Measurements from ENCODE around the gene PRUNE2. TPM values are rescaled to one million over a fixed set of nuclear protein-coding genes. Genes with fewer than 3 reads are reported as not detected.
"Not testable (repeated sequence)": the region's sequence is repeated elsewhere in the genome, so short reads cannot be mapped to it uniquely, and the experiment has no call there.

The PRUNE2 gene
- total RNA-seq, 1 experiment from 2014 or later = 3.5 TPM

DNA sequence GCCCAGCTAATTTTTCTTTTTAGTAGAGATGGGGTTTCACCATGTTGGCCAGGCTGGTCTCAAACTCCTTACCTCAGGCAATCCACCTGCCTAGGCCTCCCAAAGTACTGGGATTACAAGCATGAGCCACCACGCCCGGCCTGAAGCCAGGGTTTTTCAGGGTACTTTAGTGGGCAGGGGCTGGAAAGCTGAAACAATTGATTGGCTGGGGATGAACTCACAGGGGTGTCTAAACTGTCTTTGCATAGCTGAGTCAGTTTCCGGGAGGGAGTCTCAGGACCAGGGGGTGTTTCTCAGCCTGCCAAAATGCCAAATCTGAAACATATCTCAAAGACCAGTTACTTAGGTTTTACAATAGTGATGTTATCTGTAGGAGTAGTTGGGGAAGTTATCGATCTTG, 46.1 kb downstream of the PRUNE2 start:
- no peaks in the 10 kb centered on the region for H3K9me3 Mint-ChIP-seq (ENCODE audit: unreplicated experiment)
- intact Hi-C loops (cut with micrococcal nuclease; ENCODE audit: unreplicated experiment) = no loop called here
- H3K27me3 Mint-ChIP-seq (ENCODE audit: insufficient read depth, unreplicated experiment) = no peaks in the 10 kb centered on the region
- no peak for DNase-seq
- H3K9me3 ChIP-seq = no peaks in the 10 kb centered on the region
- H3K4me1 ChIP-seq = no peaks in the 10 kb centered on the region
- no peaks in the 10 kb centered on the region for H3K36me3 Mint-ChIP-seq (ENCODE audit: insufficient read depth, unreplicated experiment)
- no peak overlapping the region for H3K4me3 Mint-ChIP-seq (ENCODE audit: unreplicated experiment)
- H3K27ac Mint-ChIP-seq (ENCODE audit: unreplicated experiment) = no peak overlapping the region
- no peaks in the 10 kb centered on the region for H3K4me1 Mint-ChIP-seq (ENCODE audit: low read depth, unreplicated experiment)
- no TSS peak for BruUV-seq (replicated peaks)
- no peak overlapping the region for H3K4me3 ChIP-seq (ENCODE audit: low read depth, low read length)
- CTCF ChIA-PET = no interaction called here
- no peaks in the 10 kb centered on the region for H3K36me3 ChIP-seq (ENCODE audit: control insufficient read depth, insufficient read depth, low read length)
- TF ChIP-seq, protein P1, sequence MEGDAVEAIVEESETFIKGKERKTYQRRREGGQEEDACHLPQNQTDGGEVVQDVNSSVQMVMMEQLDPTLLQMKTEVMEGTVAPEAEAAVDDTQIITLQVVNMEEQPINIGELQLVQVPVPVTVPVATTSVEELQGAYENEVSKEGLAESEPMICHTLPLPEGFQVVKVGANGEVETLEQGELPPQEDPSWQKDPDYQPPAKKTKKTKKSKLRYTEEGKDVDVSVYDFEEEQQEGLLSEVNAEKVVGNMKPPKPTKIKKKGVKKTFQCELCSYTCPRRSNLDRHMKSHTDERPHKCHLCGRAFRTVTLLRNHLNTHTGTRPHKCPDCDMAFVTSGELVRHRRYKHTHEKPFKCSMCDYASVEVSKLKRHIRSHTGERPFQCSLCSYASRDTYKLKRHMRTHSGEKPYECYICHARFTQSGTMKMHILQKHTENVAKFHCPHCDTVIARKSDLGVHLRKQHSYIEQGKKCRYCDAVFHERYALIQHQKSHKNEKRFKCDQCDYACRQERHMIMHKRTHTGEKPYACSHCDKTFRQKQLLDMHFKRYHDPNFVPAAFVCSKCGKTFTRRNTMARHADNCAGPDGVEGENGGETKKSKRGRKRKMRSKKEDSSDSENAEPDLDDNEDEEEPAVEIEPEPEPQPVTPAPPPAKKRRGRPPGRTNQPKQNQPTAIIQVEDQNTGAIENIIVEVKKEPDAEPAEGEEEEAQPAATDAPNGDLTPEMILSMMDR (IDR thresholded peaks at IDR 0.05; ENCODE audit: insufficient read depth in 1 of 2, low read depth in 1 of 2, low read length in 1 of 2, severe bottlenecking in 1 of 2, unreplicated experiment in 1 of 2) = no peak
- H3K27me3 ChIP-seq (replicated peaks; ENCODE audit: control insufficient read depth, insufficient read depth, low read length) = no peaks in the 10 kb centered on the region
- POLR2A ChIA-PET = no interaction called here

DNA sequence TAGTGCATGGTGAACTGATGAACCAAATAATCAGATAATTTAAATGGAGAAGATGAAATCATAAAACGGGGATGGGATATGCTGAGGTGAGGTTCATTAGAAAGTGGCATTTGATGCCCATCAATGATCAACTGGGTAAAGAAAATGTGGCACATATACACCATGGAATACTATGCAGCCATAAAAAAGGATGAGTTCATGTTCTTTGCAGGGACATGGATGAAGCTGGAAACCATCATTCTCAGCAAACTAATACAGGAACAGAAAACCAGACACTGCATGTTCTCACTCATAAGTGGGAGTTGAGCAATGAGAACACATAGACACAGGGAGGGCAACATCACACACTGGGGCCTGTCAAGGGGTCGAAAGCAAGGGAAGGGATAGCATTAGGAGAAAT, 47.7 kb downstream of the PRUNE2 start:
- H3K27ac Mint-ChIP-seq (ENCODE audit: unreplicated experiment); POLR2A ChIA-PET; H3K9me3 Mint-ChIP-seq (ENCODE audit: unreplicated experiment); BruUV-seq (replicated peaks); H3K36me3 ChIP-seq (ENCODE audit: control insufficient read depth, insufficient read depth, low read length); H3K27me3 ChIP-seq (replicated peaks; ENCODE audit: control insufficient read depth, insufficient read depth, low read length); H3K4me3 Mint-ChIP-seq (ENCODE audit: unreplicated experiment); H3K36me3 Mint-ChIP-seq (ENCODE audit: insufficient read depth, unreplicated experiment); intact Hi-C loops (cut with micrococcal nuclease; ENCODE audit: unreplicated experiment); H3K27me3 Mint-ChIP-seq (ENCODE audit: insufficient read depth, unreplicated experiment); H3K4me1 Mint-ChIP-seq (ENCODE audit: low read depth, unreplicated experiment); H3K4me3 ChIP-seq (ENCODE audit: low read depth, low read length); H3K9me3 ChIP-seq; H3K4me1 ChIP-seq; CTCF ChIA-PET; DNase-seq: not testable (repeated sequence)

DNA sequence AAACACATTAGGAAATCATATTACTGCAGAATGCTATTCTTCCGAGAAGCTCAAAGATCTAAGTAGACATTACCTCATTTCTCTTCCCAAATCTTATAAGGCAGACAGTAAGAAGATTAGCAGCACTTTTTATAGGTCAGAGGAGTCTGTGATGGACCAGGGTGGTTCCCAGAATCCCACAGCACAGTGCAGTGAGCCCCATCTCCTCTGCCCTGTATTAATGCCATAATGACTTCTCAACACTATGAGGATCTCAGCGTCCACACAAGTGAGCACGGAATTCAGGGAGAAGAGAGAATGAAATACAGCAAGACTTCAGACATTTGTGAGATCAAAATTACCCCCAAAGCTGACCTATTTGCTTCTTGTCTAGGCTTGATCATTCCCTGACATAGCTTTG, 49.9 kb downstream of the PRUNE2 start:
- Histone ChIP-seq H3K36me3 (ENCODE audit: control insufficient read depth, insufficient read depth, low read length) (no peaks in the 10 kb centered on the region), H3K4me3 (ENCODE audit: low read depth, low read length) (no peak overlapping the region), H3K9me3 (no peaks in the 10 kb centered on the region), H3K27me3 (replicated peaks; ENCODE audit: control insufficient read depth, insufficient read depth, low read length) (no peaks in the 10 kb centered on the region), H3K4me1 (no peaks in the 10 kb centered on the region)
- Mint-ChIP-seq H3K4me1 (ENCODE audit: low read depth, unreplicated experiment) (no peaks in the 10 kb centered on the region), H3K27me3 (ENCODE audit: insufficient read depth, unreplicated experiment) (no peaks in the 10 kb centered on the region), H3K27ac (ENCODE audit: unreplicated experiment) (no peak overlapping the region), H3K4me3 (ENCODE audit: unreplicated experiment) (no peak overlapping the region), H3K9me3 (ENCODE audit: unreplicated experiment) (no peaks in the 10 kb centered on the region), H3K36me3 (ENCODE audit: insufficient read depth, unreplicated experiment) (no peaks in the 10 kb centered on the region)
- BruUV-seq (replicated peaks) = no TSS peak
- POLR2A ChIA-PET = no interaction called here
- intact Hi-C loops (cut with micrococcal nuclease; ENCODE audit: unreplicated experiment) = no loop called here
- CTCF ChIA-PET = no interaction called here
- no peak for DNase-seq
- TF ChIP-seq, protein P1 (IDR thresholded peaks at IDR 0.05; ENCODE audit: insufficient read depth in 1 of 2, low read depth in 1 of 2, low read length in 1 of 2, severe bottlenecking in 1 of 2, unreplicated experiment in 1 of 2) = no peak

DNA sequence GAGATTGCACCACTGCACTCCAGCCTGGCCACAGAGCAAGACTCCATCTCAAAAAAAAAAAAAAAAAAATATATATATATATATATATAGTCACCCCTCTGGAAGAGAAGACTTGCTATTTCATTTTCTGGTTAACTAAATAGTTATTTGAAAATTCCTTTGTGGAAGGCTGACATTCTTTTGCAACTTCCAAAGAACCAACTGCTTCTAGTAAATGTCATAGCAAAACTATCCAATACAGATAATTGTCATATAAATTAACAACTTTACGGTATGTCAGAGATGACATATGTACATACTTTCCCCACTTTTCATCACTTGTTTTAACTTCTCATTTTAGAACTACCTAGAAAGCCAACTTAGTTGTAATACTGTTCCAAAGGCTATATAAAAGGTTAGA, 50.9 kb downstream of the PRUNE2 start:
- Histone ChIP-seq H3K27me3 (replicated peaks; ENCODE audit: control insufficient read depth, insufficient read depth, low read length) (no peaks in the 10 kb centered on the region), H3K4me1 (no peaks in the 10 kb centered on the region), H3K36me3 (ENCODE audit: control insufficient read depth, insufficient read depth, low read length) (no peaks in the 10 kb centered on the region), H3K4me3 (ENCODE audit: low read depth, low read length) (no peak overlapping the region), H3K9me3 (no peaks in the 10 kb centered on the region)
- BruUV-seq (replicated peaks) = no TSS peak
- no peaks in the 10 kb centered on the region for H3K27me3 Mint-ChIP-seq (ENCODE audit: insufficient read depth, unreplicated experiment)
- no peak for DNase-seq
- TF ChIP-seq, protein P1 (IDR thresholded peaks at IDR 0.05; ENCODE audit: insufficient read depth in 1 of 2, low read depth in 1 of 2, low read length in 1 of 2, severe bottlenecking in 1 of 2, unreplicated experiment in 1 of 2) = no peak
- H3K36me3 Mint-ChIP-seq (ENCODE audit: insufficient read depth, unreplicated experiment) = no peaks in the 10 kb centered on the region
- intact Hi-C loops (cut with micrococcal nuclease; ENCODE audit: unreplicated experiment) = no loop called here
- no peaks in the 10 kb centered on the region for H3K9me3 Mint-ChIP-seq (ENCODE audit: unreplicated experiment)
- no peak overlapping the region for H3K4me3 Mint-ChIP-seq (ENCODE audit: unreplicated experiment)
- POLR2A ChIA-PET = no interaction called here
- no peaks in the 10 kb centered on the region for H3K4me1 Mint-ChIP-seq (ENCODE audit: low read depth, unreplicated experiment)
- H3K27ac Mint-ChIP-seq (ENCODE audit: unreplicated experiment) = no peak overlapping the region
- CTCF ChIA-PET = no interaction called here

Measured in Caco-2 (cell line).